Peyer's patch (tissue), 4 donors: ENCODE measurements around the gene LONP2.

Experiments
- POLR2A ChIP-seq, 2 donors: fragments of 450-650 bp; IDR thresholded peaks; one replicate each; pipeline ENCODE4 v1.5.1; 2017; ENCODE audit warnings: antibody characterized with exemption in 2 of 2, mild to moderate bottlenecking in 2 of 2, moderate library complexity in 2 of 2
- TF ChIP-seq, protein P1 (sequence below), 6 experiments: fragments of 450-650 bp in 4 of 6; fragments of 200-600 bp in 2 of 6; sonication (generic) in 1 of 6; IDR thresholded peaks; one replicate each; pipeline ENCODE4 v1.5.1; 2017 to 2019; ENCODE audit warnings: antibody characterized with exemption in 6 of 6, mild to moderate bottlenecking in 3 of 6, moderate library complexity in 1 of 6

DNA sequence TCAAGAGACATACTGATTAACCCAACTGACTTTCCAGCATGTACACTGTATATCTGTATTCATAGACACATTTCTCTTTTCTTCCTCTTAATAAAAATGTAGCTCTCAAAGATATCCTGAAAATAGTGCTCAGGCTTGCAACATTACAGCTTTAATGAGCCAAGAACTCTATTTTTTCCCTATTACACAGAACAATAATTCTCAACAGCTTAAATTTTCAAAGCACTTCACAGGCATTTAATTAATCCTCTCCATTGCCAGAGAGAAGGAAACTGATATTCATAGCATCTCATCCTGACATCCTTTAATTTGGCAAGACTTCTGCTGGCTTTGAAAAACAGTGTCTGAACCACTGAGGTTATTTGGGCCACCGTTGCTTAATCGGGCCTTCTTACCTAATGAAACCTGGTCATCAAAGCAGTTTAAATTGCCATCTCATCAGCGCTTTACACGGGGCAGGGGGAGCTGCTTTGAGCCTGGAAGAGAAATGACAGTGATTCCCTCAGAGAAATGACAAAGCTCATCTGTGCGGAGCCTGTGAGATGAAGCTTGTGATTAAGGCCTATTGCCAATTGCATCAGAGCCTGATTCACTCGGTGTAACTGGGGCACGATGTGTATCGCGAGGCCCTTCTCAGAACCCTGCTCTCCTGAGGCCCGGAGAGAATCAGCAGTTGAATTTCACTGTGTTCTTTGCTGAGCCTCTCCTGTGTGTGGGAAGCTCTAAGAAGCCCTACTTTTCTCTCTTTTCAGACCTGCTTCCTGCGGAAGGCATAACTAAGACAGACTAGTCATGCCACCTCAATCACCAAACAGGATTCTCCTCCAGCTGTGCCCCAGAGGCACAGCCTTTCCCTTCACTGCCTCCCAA lies 149.6 kb downstream of the LONP2 start:
- TF ChIP-seq, protein P1, sequence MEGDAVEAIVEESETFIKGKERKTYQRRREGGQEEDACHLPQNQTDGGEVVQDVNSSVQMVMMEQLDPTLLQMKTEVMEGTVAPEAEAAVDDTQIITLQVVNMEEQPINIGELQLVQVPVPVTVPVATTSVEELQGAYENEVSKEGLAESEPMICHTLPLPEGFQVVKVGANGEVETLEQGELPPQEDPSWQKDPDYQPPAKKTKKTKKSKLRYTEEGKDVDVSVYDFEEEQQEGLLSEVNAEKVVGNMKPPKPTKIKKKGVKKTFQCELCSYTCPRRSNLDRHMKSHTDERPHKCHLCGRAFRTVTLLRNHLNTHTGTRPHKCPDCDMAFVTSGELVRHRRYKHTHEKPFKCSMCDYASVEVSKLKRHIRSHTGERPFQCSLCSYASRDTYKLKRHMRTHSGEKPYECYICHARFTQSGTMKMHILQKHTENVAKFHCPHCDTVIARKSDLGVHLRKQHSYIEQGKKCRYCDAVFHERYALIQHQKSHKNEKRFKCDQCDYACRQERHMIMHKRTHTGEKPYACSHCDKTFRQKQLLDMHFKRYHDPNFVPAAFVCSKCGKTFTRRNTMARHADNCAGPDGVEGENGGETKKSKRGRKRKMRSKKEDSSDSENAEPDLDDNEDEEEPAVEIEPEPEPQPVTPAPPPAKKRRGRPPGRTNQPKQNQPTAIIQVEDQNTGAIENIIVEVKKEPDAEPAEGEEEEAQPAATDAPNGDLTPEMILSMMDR (IDR thresholded peaks at IDR 0.05), result no peak
- no peak for TF ChIP-seq POLR2A (IDR thresholded peaks at IDR 0.05)
